ENCODE measurements around the gene MRPL50.

The MRPL50 gene

DNA sequence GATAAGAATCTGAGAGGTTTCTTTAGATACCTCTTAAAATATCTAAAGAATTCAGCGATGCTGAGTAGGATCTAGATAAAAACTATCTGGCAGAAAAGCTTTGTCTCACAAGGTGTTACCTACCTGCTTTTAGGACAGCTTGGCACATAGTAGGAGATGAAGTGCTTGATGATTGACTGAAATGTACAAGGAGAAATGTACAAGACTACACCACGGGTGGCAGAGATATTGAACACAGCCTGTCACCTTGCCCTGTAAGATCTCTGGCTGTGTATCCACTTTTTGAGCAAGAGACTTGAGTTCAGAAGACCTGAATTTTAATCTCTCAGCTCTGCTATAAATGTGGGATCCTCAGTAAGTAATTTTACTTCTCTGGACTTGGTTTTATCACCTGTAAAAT lies 21.4 kb upstream of the MRPL50 start:
- no peak for ATAC-seq
- TF ChIP-seq, protein P1, sequence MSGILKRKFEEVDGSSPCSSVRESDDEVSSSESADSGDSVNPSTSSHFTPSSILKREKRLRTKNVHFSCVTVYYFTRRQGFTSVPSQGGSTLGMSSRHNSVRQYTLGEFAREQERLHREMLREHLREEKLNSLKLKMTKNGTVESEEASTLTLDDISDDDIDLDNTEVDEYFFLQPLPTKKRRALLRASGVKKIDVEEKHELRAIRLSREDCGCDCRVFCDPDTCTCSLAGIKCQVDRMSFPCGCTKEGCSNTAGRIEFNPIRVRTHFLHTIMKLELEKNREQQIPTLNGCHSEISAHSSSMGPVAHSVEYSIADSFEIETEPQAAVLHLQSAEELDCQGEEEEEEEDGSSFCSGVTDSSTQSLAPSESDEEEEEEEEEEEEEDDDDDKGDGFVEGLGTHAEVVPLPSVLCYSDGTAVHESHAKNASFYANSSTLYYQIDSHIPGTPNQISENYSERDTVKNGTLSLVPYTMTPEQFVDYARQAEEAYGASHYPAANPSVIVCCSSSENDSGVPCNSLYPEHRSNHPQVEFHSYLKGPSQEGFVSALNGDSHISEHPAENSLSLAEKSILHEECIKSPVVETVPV (CRISPR knock-in tag; IDR thresholded peaks at IDR 0.05), result no peak
- TF ChIP-seq, protein P2, sequence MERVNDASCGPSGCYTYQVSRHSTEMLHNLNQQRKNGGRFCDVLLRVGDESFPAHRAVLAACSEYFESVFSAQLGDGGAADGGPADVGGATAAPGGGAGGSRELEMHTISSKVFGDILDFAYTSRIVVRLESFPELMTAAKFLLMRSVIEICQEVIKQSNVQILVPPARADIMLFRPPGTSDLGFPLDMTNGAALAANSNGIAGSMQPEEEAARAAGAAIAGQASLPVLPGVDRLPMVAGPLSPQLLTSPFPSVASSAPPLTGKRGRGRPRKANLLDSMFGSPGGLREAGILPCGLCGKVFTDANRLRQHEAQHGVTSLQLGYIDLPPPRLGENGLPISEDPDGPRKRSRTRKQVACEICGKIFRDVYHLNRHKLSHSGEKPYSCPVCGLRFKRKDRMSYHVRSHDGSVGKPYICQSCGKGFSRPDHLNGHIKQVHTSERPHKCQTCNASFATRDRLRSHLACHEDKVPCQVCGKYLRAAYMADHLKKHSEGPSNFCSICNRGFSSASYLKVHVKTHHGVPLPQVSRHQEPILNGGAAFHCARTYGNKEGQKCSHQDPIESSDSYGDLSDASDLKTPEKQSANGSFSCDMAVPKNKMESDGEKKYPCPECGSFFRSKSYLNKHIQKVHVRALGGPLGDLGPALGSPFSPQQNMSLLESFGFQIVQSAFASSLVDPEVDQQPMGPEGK (CRISPR knock-in tag; IDR thresholded peaks at IDR 0.05; ENCODE audit: borderline replicate concordance), result no peak

DNA sequence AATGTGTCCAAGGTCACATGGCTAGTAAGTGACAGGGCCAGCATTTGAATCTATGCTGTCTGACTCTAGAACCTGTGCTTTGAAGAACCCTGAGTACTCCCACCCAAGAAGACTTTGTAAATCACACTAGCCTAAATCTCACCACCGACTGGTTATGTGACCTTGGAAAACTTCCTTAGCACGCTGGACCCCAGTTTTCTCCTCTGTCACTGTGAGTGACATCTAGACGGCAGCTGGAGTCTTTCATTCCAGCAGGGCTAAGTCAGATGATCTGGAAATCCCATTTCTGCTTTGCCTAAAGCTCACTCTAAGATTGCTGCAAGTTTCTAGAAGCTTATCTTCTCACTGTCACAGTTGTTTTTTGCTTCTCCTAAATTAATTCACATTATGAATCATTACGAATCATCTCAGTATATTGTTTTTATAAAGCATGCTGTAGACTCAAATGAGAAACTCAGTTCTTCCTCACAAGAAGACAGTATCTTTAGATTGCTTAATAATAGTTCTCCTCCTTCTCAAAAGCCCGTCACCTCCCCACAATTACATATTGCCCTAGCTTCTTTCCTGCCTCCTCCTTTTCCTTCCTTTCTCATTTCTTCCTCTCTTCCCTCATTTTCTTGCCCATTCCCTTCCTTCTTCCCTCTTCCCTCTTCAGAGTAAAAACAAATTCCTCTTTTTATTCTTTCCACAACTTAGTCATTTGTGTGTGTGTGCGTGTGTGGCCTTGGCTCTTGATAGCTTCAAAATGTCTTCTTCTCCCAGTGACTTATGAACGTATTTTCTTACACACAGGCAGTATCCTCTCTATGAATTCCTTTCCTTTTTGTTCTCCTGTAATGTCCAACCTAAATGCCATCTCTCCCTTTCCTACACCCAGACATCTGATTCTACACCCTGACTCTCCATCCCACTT lies 20.4 kb upstream of the MRPL50 start:
- TF ChIP-seq ZFP3 (CRISPR knock-in tag; IDR thresholded peaks at IDR 0.05) (no peak), SNAI2 (CRISPR knock-in tag; IDR thresholded peaks at IDR 0.05) (no peak), BACH2 (CRISPR knock-in tag; IDR thresholded peaks at IDR 0.05; ENCODE audit: borderline replicate concordance) (no peak), ZNF8 (CRISPR knock-in tag; IDR thresholded peaks at IDR 0.05) (no peak), RARB (CRISPR knock-in tag; IDR thresholded peaks at IDR 0.05) (no peak), ZNF565 (CRISPR knock-in tag; conservative IDR thresholded peaks at IDR 0.05; ENCODE audit: low read depth) (no peak), ISL1 (CRISPR knock-in tag; IDR thresholded peaks at IDR 0.05) (no peak), GLIS3 (CRISPR knock-in tag; IDR thresholded peaks at IDR 0.05) (no peak), CSDC2 (CRISPR knock-in tag; IDR thresholded peaks at IDR 0.05) (no peak), ARNTL (CRISPR knock-in tag; IDR thresholded peaks at IDR 0.05; ENCODE audit: borderline replicate concordance, low read depth) (no peak), ZNF70 (CRISPR knock-in tag; IDR thresholded peaks at IDR 0.05) (no peak), ESRRG (CRISPR knock-in tag; IDR thresholded peaks at IDR 0.05) (no peak), PPARA (CRISPR knock-in tag; IDR thresholded peaks at IDR 0.05; ENCODE audit: borderline replicate concordance) (no peak)
- TF ChIP-seq, protein P3, sequence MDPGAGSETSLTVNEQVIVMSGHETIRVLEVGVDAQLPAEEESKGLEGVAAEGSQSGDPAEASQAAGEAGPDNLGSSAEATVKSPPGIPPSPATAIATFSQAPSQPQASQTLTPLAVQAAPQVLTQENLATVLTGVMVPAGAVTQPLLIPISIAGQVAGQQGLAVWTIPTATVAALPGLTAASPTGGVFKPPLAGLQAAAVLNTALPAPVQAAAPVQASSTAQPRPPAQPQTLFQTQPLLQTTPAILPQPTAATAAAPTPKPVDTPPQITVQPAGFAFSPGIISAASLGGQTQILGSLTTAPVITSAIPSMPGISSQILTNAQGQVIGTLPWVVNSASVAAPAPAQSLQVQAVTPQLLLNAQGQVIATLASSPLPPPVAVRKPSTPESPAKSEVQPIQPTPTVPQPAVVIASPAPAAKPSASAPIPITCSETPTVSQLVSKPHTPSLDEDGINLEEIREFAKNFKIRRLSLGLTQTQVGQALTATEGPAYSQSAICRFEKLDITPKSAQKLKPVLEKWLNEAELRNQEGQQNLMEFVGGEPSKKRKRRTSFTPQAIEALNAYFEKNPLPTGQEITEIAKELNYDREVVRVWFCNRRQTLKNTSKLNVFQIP (CRISPR knock-in tag; IDR thresholded peaks at IDR 0.05; ENCODE audit: borderline replicate concordance, low read depth), result no peak
- TF ChIP-seq, protein P1 (CRISPR knock-in tag; IDR thresholded peaks at IDR 0.05), result no peak
- no peak for ATAC-seq

DNA sequence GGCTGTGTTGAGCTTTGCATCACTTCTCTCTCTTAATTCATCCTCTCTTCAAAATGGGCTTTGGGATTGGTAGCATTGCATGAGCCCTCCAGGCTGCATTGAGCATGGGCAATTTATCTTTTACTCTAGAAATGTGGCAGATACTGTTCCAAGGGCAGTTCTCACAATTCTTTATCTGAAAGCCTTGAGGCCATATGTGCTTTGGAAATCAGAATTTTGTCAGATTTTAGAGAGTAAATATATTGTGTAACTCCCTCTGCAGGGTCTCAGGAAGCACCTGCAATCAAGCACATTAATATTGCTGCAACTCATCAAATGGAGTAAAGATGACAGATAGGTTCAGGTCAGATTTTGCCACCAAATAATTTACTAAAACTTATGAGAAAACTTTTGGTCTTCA lies 19.6 kb upstream of the MRPL50 start:
- TF ChIP-seq TCF4 (CRISPR knock-in tag; IDR thresholded peaks at IDR 0.05; ENCODE audit: borderline replicate concordance), result no peak
- TF ChIP-seq, protein P4, sequence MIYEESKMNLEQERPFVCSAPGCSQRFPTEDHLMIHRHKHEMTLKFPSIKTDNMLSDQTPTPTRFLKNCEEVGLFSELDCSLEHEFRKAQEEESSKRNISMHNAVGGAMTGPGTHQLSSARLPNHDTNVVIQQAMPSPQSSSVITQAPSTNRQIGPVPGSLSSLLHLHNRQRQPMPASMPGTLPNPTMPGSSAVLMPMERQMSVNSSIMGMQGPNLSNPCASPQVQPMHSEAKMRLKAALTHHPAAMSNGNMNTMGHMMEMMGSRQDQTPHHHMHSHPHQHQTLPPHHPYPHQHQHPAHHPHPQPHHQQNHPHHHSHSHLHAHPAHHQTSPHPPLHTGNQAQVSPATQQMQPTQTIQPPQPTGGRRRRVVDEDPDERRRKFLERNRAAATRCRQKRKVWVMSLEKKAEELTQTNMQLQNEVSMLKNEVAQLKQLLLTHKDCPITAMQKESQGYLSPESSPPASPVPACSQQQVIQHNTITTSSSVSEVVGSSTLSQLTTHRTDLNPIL (CRISPR knock-in tag; IDR thresholded peaks at IDR 0.05; ENCODE audit: low read depth), result no peak
- TF ChIP-seq ZC3H10 (CRISPR knock-in tag; IDR thresholded peaks at IDR 0.05), result no peak
- TF ChIP-seq ZFP3 (CRISPR knock-in tag; IDR thresholded peaks at IDR 0.05), result no peak
- TF ChIP-seq PPARA (CRISPR knock-in tag; IDR thresholded peaks at IDR 0.05; ENCODE audit: borderline replicate concordance), result no peak
- TF ChIP-seq CSDC2 (CRISPR knock-in tag; IDR thresholded peaks at IDR 0.05), result no peak
- no peak for TF ChIP-seq ZNF565 (CRISPR knock-in tag; conservative IDR thresholded peaks at IDR 0.05; ENCODE audit: low read depth)
- no peak for TF ChIP-seq GLIS3 (CRISPR knock-in tag; IDR thresholded peaks at IDR 0.05)
- no peak for TF ChIP-seq ZNF70 (CRISPR knock-in tag; IDR thresholded peaks at IDR 0.05)
- no peak for TF ChIP-seq ARNTL (CRISPR knock-in tag; IDR thresholded peaks at IDR 0.05; ENCODE audit: borderline replicate concordance, low read depth)
- TF ChIP-seq RARB (CRISPR knock-in tag; IDR thresholded peaks at IDR 0.05), result no peak
- TF ChIP-seq, protein P3 (CRISPR knock-in tag; IDR thresholded peaks at IDR 0.05; ENCODE audit: borderline replicate concordance, low read depth), result no peak
- TF ChIP-seq ZNF8 (CRISPR knock-in tag; IDR thresholded peaks at IDR 0.05), result no peak
- TF ChIP-seq TOX (CRISPR knock-in tag; IDR thresholded peaks at IDR 0.05; ENCODE audit: borderline replicate concordance), result no peak
- ATAC-seq, result no peak

All from SK-N-SH treated with all-trans-retinoic acid at 6 μM for 48 hours (cell line).